HS-27A (cell line): Measurements from ENCODE around the gene SLK.

Source experiments
- DNase-seq: peaks from one replicate; pipeline ENCODE4 v3.0.0-alpha.2; 2012; ENCODE audit warnings: low read depth, missing footprints

Gene SLK

GRCh38 chr10:104033966-104034365 is 67.0 kb downstream of the SLK start:
- no peak for DNase-seq

GRCh38 chr10:104034401-104035193 is 67.7 kb downstream of the SLK start:
- no peak for DNase-seq

GRCh38 chr10:104035194-104036068 is 68.5 kb downstream of the SLK start:
- DNase-seq = no peak

- DNase-seq = no peak
Observed at GRCh38 chr10:104036069-104036384, 69.1 kb downstream of the SLK start.

GRCh38 chr10:104036518-104037260 is 69.7 kb downstream of the SLK start:
- DNase-seq = no peak

- DNase-seq = no peak
Observed at GRCh38 chr10:104037261-104037951, 70.5 kb downstream of the SLK start.

GRCh38 chr10:104038537-104038936 is 71.6 kb downstream of the SLK start:
- no peak for DNase-seq

GRCh38 chr10:104038958-104039752 is 72.2 kb downstream of the SLK start:
- no peak for DNase-seq

- no peak for DNase-seq
Observed at GRCh38 chr10:104040382-104040781, 73.4 kb downstream of the SLK start.

GRCh38 chr10:104040862-104041789 is 74.2 kb downstream of the SLK start:
- DNase-seq = no peak

GRCh38 chr10:104041891-104042535 is 75.1 kb downstream of the SLK start:
- DNase-seq = no peak

- DNase-seq = no peak
Observed at GRCh38 chr10:104043185-104043830, 76.4 kb downstream of the SLK start.

GRCh38 chr10:104043854-104044253 is 76.9 kb downstream of the SLK start:
- DNase-seq = no peak

- peak; percentile 11 for DNase-seq
Observed at GRCh38 chr10:104045151-104046089, 78.5 kb downstream of the SLK start.

- no peak for DNase-seq
Observed at GRCh38 chr10:104046651-104047050, 79.7 kb downstream of the SLK start.

- peak; percentile 22 for DNase-seq
Observed at GRCh38 chr10:104049504-104050250, 82.7 kb downstream of the SLK start.

GRCh38 chr10:104052431-104052830 is 85.5 kb downstream of the SLK start:
- DNase-seq = no peak
